ENCODE measurements around the gene PRSS57. TPM values are rescaled to one million over a fixed set of nuclear protein-coding genes. Genes with fewer than 3 reads are reported as not detected.
"Not testable (repeated sequence)": the region's sequence is repeated elsewhere in the genome, so short reads cannot be mapped to it uniquely, and the experiment has no call there.

PRSS57 gene
- total RNA-seq, 1 experiment from 2014 or later = not detected

DNA sequence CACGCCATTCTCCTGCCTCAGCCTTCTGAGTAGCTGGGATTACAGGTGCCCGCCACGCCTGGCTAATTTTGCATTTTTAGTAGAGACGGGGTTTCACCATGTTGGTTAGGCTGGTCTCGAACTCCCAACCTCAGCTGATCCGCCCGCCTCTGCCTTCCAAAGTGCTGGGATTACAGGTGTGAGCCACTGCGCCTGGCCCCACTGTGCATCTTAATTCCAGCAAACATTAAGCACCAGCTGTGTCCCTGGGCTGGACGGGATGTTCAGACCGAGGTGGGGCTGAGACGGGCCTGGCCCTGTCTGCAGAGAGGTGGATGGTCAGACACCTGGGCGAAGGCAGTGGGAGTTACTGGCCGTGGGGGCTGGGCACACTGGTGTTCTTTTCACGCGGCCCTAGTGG is 34.3 kb upstream of the PRSS57 start:
- H3K4me3 ChIP-seq; H3K9me3 ChIP-seq (replicated peaks); H3K4me1 ChIP-seq; DNase-seq; H3K27me3 ChIP-seq; H3K36me3 ChIP-seq; H3K27ac ChIP-seq: not testable (repeated sequence)

DNA sequence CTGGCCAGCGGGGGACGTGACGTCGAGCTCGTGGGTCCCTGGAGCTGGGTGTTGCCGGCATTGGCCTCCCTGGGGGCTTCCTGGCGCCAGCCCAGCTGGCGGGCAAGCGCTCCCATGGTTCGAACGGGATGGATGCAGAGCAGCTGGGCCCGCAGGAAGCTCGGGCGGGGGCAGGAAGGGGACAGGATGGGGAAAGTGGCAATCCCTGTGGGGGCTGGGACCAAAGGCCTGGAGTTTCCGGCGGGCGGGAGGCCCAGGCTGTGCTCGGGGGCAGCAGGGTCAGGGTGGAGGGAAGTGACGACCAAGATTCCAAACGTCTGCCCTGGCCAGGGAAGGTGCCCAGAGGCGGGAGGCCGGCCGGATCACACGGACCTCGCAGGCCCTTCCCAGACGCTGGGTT is 32.8 kb upstream of the PRSS57 start:
- Histone ChIP-seq H3K9me3 (replicated peaks) (no peaks in the 10 kb centered on the region), H3K27me3 (no peaks in the 10 kb centered on the region), H3K4me1 (no peaks in the 10 kb centered on the region), H3K36me3 (no peaks in the 10 kb centered on the region), H3K27ac (peak overlapping the region; percentile 37; the same call in 1 of the 2 replicates), H3K4me3 (peak overlapping the region; percentile 31)
- peak; percentile 85 to 89 for DNase-seq

- Histone ChIP-seq H3K4me3 (peak overlapping the region; percentile 31), H3K9me3 (replicated peaks) (no peaks in the 10 kb centered on the region), H3K4me1 (no peaks in the 10 kb centered on the region), H3K36me3 (no peaks in the 10 kb centered on the region), H3K27me3 (no peaks in the 10 kb centered on the region), H3K27ac (peak overlapping the region; percentile 37; the same call in 1 of the 2 replicates)
- DNase-seq = no peak
Observed at GRCh38 chr19:726993-727956, 32.0 kb upstream of the PRSS57 start.

DNA sequence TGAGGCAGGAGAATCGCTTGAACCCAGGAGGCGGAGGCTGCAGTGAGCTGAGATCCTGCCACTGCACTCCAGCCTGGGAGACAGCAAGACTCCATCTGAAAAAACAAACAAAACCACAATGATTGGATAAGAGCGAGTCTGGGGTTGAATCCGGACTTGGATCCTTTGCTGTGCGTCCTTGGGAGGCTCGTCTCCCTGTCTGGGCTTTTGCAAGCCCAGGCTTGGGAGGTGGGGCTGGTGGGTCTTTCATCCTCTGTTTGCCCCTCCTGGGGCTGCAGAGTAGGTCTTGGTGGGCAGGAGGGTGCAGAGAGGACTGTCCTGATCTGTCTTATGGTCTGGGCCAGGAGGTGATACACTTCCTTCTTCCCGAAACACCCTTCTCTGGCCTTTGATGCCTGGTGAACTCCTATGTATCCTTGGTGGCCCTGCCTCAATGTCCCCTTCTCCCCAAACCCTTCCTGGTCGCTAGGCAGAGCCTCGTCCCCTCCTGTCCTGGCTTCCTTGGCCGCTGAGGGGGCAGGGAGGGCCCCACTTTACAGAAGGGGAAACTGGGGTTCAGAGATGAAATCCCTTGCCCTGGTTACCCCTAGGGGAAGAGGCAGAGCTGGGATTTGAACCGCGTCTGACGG is 30.3 kb upstream of the PRSS57 start:
- Histone ChIP-seq H3K27ac (no peak overlapping the region), H3K4me1 (no peaks in the 10 kb centered on the region)

DNA sequence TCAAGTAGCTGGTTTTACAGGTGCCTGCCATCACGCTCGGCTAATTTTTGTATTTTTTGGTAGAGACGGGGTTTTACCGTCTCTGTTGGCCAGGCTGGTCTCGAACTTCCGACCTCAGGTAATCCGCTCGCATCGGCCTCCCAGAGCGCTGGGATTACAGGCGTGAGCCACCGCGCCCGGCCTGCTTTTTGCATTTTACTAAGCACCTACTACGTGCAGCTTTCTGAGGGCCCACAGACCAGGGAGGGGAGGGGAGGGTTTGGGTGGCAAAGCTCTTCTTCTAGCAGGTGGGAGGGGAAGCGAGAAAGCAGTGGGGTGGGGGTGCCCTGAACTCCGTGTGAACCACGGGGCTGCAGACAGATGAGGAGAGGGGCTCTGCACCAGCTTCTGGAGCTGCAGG is 28.5 kb upstream of the PRSS57 start:
- Histone ChIP-seq H3K27ac (no peak overlapping the region), H3K9me3 (replicated peaks) (no peaks in the 10 kb centered on the region), H3K4me3 (no peak overlapping the region), H3K27me3 (no peaks in the 10 kb centered on the region), H3K4me1 (no peaks in the 10 kb centered on the region; the same call in none of the 2 replicates), H3K36me3 (no peaks in the 10 kb centered on the region)
- no peak for DNase-seq

More for the DNA sequence above, 30.3 kb upstream of the PRSS57 start:
- H3K27me3 ChIP-seq = no peaks in the 10 kb centered on the region
- H3K4me3 ChIP-seq = no peak overlapping the region
- no peaks in the 10 kb centered on the region for H3K9me3 ChIP-seq (replicated peaks)
- no peak for DNase-seq
- no peaks in the 10 kb centered on the region for H3K36me3 ChIP-seq

- Histone ChIP-seq H3K4me1 (peaks cover 5% of the 10 kb centered on the region), H3K4me3 (no peak overlapping the region), H3K27me3 (no peaks in the 10 kb centered on the region), H3K27ac (no peak overlapping the region), H3K36me3 (no peaks in the 10 kb centered on the region), H3K9me3 (replicated peaks) (no peaks in the 10 kb centered on the region)
- no peak for DNase-seq
Observed at GRCh38 chr19:723247-723646, 28.0 kb upstream of the PRSS57 start.

GRCh38 chr19:722553-723101 is 27.4 kb upstream of the PRSS57 start:
- no peaks in the 10 kb centered on the region for H3K27me3 ChIP-seq
- H3K4me3 ChIP-seq = no peak overlapping the region

GRCh38 chr19:720345-721160 is 25.3 kb upstream of the PRSS57 start:
- no peak for DNase-seq
- H3K27ac ChIP-seq = no peak overlapping the region
- no peaks in the 10 kb centered on the region; the same call in 1 of the 2 replicates for H3K9me3 ChIP-seq (replicated peaks)
- H3K27me3 ChIP-seq = no peaks in the 10 kb centered on the region
- no peaks in the 10 kb centered on the region for H3K36me3 ChIP-seq
- H3K4me3 ChIP-seq = 0 out of 2 replicates have a peak overlapping the region, but pooled peaks have one; percentile 9
- H3K4me1 ChIP-seq = peaks cover 6% of the 10 kb centered on the region

More at GRCh38 chr19:722553-723101, 27.4 kb upstream of the PRSS57 start:
- Histone ChIP-seq H3K9me3 (replicated peaks) (no peaks in the 10 kb centered on the region), H3K27ac (no peak overlapping the region), H3K36me3 (no peaks in the 10 kb centered on the region), H3K4me1 (peaks cover 6% of the 10 kb centered on the region)
- DNase-seq = no peak

DNA sequence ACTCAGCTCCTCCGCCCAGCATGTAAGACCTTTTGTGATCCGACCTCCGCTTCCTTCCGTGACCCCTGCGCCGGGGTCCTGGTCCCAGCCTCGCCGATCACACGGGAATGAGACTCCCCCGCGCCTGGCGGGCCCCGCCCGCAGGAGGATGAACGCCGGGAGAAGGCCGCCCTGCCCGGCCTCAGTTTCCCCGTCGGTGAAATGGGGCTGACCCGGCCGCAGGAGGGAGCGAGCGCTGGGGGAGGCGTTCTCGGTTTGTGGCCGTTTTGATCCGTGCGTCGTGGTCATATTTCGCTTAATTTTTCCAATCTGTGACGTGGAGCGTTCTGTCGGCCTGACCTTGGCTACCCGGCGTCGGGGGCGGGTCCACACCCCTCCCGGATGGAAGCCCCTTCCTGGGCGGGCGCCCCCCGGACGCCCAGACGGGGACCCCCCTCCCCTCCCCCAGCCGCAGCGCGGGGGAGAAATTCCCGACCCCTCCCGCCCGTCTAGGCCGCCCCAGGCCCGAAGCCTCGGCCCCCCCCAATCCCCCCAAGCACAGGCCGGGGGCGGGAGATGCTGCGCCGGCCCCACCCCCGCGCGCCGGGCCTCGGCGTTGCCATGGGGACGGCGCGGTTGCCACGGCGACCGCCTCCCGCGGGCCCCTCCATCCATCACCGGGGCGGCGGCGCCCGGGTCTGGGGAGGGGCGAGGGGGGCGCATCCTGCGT is 24.5 kb upstream of the PRSS57 start:
- no peak overlapping the region for H3K27ac ChIP-seq
- H3K36me3 ChIP-seq = no peaks in the 10 kb centered on the region
- no peaks in the 10 kb centered on the region for H3K27me3 ChIP-seq
- DNase-seq = no peak
- peaks cover 6% of the 10 kb centered on the region for H3K4me1 ChIP-seq
- H3K9me3 ChIP-seq (replicated peaks) = no peaks in the 10 kb centered on the region; the same call in 1 of the 2 replicates
- no peak overlapping the region for H3K4me3 ChIP-seq

GRCh38 chr19:718991-719512 is 23.8 kb upstream of the PRSS57 start:
- peak overlapping the region; percentile 58 for H3K27ac ChIP-seq
- no peaks in the 10 kb centered on the region for H3K36me3 ChIP-seq
- DNase-seq = no peak
- H3K9me3 ChIP-seq (replicated peaks) = no peaks in the 10 kb centered on the region; the same call in 1 of the 2 replicates
- H3K27me3 ChIP-seq = no peaks in the 10 kb centered on the region
- peaks cover 6% of the 10 kb centered on the region for H3K4me1 ChIP-seq
- no peak overlapping the region for H3K4me3 ChIP-seq

- no peaks in the 10 kb centered on the region for H3K27me3 ChIP-seq
- H3K27ac ChIP-seq = peak overlapping the region; percentile 58
- peak; percentile 87 to 89 for DNase-seq
- peaks cover 6% of the 10 kb centered on the region for H3K4me1 ChIP-seq
- no peaks in the 10 kb centered on the region for H3K36me3 ChIP-seq
- H3K4me3 ChIP-seq = peak overlapping the region; percentile 12; the same call in 1 of the 2 replicates
- no peaks in the 10 kb centered on the region; the same call in 1 of the 2 replicates for H3K9me3 ChIP-seq (replicated peaks)
Observed at GRCh38 chr19:718251-718951, 23.1 kb upstream of the PRSS57 start.

DNA sequence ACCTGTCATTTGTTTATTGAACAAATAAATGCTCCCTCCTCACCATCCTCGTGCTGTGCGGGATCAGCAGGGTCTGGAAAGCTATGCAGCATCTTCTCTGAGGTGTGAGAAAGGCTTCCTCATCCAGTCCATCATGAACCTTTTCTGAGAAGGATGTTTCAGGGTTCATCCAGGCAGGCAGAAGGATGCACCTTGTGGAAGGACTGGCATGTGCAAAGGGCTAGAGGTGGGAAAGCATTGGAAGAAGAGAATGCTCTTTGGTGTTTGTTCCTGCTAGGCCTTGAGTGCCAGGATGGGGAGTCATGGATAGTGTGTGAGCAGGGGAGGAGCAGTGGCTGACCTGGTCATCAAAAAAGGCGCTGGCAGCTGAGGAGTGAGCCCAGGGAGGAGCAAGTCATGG is 20.1 kb upstream of the PRSS57 start:
- H3K9me3 ChIP-seq (replicated peaks) = no peaks in the 10 kb centered on the region; the same call in 1 of the 2 replicates
- H3K36me3 ChIP-seq = no peaks in the 10 kb centered on the region
- no peak for DNase-seq
- peaks cover 9% of the 10 kb centered on the region; the same call in 1 of the 2 replicates for H3K27me3 ChIP-seq
- peaks cover 6% of the 10 kb centered on the region for H3K4me1 ChIP-seq
- H3K4me3 ChIP-seq = no peak overlapping the region
- no peak overlapping the region for H3K27ac ChIP-seq

GRCh38 chr19:711254-711653 is 16.0 kb upstream of the PRSS57 start:
- Histone ChIP-seq H3K9me3 (replicated peaks) (no peaks in the 10 kb centered on the region; the same call in 1 of the 2 replicates), H3K27ac (no peak overlapping the region), H3K4me3 (no peak overlapping the region), H3K36me3 (no peaks in the 10 kb centered on the region), H3K4me1 (no peaks in the 10 kb centered on the region), H3K27me3 (peaks cover 14% of the 10 kb centered on the region; the same call in 1 of the 2 replicates)
- no peak for DNase-seq
